HS-5 (cell line): Measurements from ENCODE around the gene PNLIP.

Experiments
- DNase-seq: peaks from one replicate; pipeline ENCODE4 v3.0.0-alpha.2; 2012; ENCODE audit warnings: low read depth

Gene PNLIP

DNA sequence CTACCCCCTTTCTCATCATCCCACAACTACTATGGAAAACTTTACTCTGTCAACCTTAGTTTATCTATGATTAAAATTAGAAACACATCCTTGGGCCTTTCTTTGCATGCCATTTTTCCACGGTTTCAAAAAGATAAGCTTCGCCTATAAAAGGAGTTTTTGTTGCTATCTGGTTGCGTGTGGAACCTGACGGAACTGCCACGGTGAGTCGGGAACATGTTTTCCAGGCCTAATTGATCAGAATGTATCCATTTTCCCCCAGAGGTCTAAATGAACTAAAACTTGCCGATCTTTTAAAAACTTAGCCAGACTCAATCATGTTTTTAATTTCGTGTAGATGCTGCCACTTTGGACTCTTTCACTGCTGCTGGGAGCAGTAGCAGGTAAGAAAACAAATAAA, at the start of gene PNLIP:
Gene PNLIP (plus strand): TSS at position 176 of the 400 bp plus-strand sequence. CDS start 162 bp downstream, at position 338.
- no peak for DNase-seq

DNA sequence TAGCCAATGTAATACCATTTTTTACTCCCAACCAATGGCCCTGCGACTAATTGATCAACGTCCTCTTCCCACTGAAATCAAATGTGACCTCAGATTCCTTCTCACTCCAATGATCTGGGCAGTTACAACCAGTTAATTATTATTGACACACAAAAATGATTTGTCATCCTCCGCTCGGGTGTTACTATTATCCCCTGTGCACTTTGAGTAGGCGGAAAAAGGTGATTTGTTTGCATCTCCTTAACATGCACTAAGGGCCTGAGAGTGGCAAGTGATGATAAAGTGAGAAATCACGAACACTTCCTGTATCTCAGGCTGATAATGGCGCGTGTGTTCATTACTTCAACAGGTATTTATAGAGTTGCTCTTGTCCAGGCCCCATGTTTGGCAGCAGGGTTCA, 40.9 kb upstream of the PNLIP start:
- DNase-seq: no peak

- no peak for DNase-seq
These were observed 35.2 kb upstream of the PNLIP start for GRCh38 chr10:116510565-116510964.

- DNase-seq: no peak
These were observed 34.4 kb upstream of the PNLIP start for GRCh38 chr10:116511365-116511764.

DNA sequence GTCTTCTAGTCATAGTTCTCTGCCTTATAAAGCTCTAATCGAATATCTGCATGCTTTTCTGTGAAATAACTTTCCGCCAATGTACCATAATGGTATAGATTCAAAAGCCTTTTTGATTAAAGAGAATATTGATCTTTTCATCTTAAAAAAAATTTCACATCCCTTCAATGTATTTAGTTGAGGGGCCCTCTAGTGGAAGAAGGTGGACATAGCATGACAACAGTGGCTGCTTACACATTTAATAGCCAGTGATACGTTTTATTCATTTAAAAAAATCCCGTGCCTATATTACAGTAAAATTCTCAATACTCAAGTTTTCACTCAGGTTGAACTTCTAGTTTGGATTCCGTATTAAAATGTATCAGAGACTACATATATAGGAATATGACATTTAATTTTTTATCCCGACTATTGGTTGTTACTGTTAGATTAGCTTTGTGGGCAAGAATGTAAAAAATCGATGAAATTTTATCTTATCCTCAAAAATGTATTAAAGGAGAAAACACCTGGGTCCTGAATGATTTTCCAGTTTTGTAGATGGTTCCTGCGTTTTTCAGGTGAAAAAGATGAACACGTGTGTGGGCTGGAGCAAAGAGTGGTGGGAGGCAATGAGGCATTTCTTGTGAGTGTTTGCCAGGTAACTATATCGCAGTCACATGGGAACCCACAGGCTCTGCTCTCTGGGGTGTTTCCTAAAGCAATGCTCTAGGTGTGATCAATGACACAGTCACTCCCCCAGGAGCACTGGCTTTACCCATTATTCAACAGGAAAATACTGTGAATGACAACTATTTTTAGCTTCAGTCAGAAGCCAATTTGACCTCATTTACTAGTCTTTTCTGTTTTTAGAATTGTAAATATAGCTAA, 24.1 kb upstream of the PNLIP start:
- peak; percentile 13 for DNase-seq

- DNase-seq: no peak
These were observed 22.8 kb upstream of the PNLIP start for GRCh38 chr10:116522803-116523381.

DNA sequence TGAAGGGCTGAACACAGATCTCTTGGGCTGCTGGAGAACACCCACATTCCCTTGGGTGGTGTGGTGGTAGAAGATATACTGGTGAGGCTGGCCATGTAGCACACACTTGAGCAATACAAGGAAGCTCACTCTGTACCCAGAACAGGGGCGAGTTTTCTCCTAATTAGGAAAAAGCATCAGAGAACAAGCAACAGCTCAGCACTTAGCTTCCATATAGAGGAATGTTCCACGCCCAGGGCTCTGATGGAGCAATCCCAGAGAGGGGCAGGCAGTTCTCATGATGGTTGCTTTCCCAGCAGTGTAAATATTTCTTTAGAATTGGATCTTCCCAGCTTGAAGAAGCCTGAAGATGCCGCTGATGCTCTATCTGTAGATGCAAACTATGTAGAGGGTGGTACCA, 21.0 kb upstream of the PNLIP start:
- DNase-seq: no peak

DNA sequence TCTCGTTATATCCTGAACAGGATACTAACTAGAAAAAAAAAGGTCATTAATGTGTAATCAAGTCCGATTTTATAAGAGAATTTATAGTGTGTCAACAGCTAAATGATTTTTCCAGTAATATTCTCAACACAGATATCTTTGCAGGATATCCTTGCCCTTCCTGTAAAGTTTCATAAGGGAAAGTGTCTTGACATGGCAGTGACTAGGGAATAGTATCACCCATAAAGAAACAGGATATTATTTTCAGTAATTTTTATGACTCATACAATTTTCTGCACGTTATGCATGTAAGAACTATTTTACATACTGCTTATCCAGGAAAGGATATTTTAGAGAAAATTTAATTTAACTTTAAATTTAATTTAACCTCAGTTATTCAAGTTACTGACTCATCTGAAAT, 19.5 kb upstream of the PNLIP start:
- no peak for DNase-seq

- DNase-seq: no peak
These were observed 8.9 kb upstream of the PNLIP start for GRCh38 chr10:116536810-116537209.

- DNase-seq: peak; percentile 26
These were observed 7.3 kb upstream of the PNLIP start for GRCh38 chr10:116538456-116538855.

- no peak for DNase-seq
These were observed 6.7 kb upstream of the PNLIP start for GRCh38 chr10:116538992-116539391.

DNA sequence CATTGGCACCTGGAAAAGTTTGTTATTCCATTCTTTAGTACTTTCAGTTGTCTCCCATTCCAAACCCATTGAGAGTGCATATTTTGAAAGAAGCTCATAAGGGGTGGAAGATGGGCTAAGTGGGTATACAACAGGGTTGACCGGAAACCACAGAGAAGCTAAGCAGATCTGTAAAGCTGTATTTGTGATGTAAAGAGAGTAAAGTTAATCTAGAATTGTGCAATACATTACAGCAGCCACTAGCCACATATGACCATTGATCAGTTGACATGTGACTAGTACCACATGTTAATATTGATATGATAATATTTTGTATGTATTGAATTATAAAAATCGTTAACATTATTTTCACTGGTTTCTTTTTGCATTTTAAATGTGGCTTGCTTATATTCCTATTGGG, 4.9 kb upstream of the PNLIP start:
- no peak for DNase-seq

GRCh38 chr10:116542007-116542677, 3.6 kb upstream of the PNLIP start:
- no peak for DNase-seq

DNA sequence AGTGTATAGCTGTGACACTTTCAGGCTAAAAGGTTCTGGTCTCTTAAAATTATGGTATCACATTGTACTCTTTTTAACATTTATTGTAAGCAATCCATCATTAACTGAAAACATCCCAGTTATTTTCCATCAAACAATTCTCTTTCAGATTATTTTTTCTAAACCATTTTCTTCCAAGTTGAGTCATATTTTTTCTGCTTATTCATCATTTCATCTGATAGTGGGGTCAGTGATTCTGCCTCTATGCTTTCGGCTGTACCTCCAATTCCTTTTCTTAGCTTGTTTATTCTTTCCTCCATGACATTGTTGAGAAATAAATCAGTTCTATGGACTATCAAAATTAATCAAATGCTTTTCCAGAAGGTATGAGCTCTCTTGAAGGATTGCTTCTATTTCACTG, 609 bp upstream of the PNLIP start:
- DNase-seq: no peak

- DNase-seq: no peak
These were observed 2.6 kb downstream of the PNLIP start for GRCh38 chr10:116548301-116548700.

DNA sequence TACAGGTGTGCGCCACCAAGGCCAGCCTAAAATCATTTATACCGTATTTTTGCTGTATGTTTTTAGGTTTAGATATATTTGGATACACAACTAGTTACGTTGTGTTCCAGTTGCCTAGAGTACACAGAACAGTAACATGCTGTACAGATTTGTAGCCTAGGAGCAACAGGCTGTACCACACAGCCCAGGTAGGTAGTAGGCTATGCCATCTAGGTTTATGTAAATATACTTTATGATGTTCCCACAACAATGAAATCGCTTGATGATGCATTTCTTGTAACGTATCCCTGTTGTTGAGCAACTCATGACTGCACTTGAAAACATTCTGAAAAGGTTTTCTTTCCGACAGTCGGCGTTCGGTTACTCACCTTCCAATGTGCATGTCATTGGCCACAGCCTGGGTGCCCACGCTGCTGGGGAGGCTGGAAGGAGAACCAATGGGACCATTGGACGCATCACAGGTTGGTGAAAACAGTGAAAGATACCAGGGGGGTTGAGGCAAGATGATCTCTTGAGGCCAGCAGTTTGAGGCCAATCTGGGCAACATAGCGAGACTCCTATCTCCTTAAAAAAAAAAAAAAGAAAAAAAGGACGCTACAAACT, 7.7 kb downstream of the PNLIP start:
- no peak for DNase-seq

DNA sequence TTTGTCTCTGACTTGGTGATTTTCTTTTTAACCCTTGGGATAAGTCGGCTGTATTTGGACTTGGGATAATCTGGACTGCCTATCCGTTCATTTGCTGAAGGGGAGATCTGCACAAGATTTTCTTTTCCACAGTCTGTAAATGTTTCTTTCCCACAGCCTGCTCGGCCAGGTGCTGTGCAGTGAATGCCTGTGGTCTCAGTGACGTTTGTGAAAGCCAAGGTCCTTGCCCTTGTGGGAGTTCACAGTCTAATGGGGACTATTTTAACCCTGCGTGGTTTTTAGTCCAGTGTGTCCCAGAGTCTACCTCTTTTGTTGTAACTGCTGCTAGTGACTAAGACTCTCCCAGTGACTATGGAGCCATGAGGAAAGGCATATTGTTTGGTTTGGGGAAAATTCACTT, 8.9 kb downstream of the PNLIP start:
- no peak for DNase-seq

DNA sequence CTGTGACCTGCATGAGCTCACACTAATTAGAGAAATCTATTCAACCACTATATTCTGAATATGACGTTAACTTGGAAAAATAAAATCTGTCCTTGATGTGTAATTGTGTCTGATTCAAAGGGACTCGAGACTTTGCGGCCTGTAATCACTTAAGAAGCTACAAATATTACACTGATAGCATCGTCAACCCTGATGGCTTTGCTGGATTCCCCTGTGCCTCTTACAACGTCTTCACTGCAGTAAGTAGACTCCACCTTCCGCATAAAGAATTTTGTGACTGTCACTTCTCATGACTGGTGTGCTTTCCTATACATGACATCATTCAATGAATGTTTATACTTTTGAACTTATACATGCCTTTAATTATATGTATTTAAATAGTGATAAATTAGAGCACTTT, 10.1 kb downstream of the PNLIP start:
- no peak for DNase-seq

DNA sequence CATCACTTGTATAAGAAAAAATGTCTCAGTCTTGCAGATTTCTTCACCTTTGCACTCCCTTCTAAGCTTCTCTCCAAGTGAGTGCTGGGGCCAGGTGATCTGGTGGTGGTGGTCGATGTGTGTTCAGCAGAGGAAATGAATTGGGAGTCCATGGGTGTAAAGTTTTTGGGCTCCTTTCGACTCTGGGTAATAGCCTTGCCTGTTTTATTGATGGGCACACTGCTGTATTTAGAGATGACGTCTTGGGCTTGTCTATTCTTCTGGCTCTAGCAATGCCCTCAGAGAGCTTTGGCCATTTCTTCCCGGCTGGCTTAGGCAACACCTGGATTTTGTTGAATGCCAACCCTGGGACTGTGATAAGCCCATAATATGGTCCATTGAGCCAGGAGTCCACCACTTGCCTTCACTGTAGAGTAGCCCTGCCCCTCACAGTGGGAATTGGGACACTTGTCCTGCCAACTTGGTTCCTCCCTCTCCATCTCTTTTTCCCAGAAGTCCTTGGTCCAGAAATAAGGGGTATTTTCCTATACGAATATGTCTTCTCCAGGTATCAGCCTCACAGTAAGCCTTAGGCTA, 11.7 kb downstream of the PNLIP start:
- DNase-seq: no peak

- no peak for DNase-seq
These were observed 19.8 kb downstream of the PNLIP start for GRCh38 chr10:116565534-116565933.

GRCh38 chr10:116566932-116567331, 21.2 kb downstream of the PNLIP start:
- no peak for DNase-seq

DNA sequence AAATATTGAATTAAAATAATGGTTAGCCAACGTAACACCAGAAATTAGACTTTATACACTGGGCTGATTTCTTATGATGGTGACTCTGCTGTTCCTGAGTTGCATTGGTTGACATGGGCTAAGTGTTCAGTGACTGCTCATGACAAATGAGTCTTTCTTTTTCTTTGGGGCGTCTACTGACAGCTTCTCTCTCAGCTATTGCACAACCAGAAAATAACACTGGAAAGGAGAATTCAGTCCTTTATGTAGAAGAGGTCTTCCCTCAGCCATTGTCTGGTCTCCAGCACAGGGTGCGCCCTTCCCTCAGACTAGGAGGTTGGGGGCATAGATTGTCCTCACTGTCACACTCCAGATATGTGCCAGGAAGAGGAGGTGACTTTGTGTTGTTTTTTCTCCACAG, 21.6 kb downstream of the PNLIP start:
- no peak for DNase-seq
